Frontal cortex (tissue), 4 donors: ENCODE results near the gene XIAP. TPM values are rescaled to one million over a fixed set of nuclear protein-coding genes. Genes with fewer than 3 reads are reported as not detected.
"Not testable (repeated sequence)": the region's sequence is repeated elsewhere in the genome, so short reads cannot be mapped to it uniquely, and the experiment has no call there.

Source experiments
- DNase-seq, 2 donors: peaks; one replicate each; pipeline ENCODE4 v3.0.0; 2012; ENCODE audit warnings: low spot score in 2 of 2
- FAIRE-seq: peaks from 2 replicates; lab custom pipeline; 2012; peaks lifted over from hg19 to GRCh38; lab: Jason Lieb, UNC
- total RNA-seq: library from RNA; depleted of rRNA; stranded (reverse); fragments of >200 nt; gene quantifications from one replicate; pipeline ENCODE4 v1.2.3, GENCODE V29; 2014
- donor health status: control.
- donor health status: control.
- donor health status: control.

XIAP gene
- total RNA-seq, 1 donor from 2014 or later, result 77.5 TPM

GRCh38 chrX:123871309-123871708, 11.5 kb downstream of the XIAP start:
- DNase-seq, result no peak
- no peak for FAIRE-seq

- DNase-seq, result no peak
- FAIRE-seq, result no peak
Measured at GRCh38 chrX:123873956-123874355, 14.1 kb downstream of the XIAP start.

DNA sequence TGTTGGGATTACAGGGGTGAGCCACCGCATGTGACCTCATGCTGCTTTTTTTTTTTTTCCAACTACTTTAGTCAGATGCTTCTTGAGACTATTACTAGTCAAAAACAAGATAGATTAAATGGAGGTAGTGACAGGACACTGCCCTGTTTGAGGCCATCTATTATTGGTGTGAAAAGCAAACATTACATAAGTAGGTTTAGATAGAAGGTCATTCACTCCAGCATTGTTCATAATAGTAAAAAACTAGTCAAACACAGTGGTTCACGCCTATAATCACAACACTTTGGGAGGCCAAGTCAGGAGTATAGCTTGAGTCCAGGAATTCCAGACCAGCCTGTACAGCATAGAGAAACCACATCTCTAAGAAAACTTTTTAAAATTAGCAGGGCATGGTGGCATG, 16.3 kb downstream of the XIAP start:
- no peak for FAIRE-seq
- no peak for DNase-seq

GRCh38 chrX:123876844-123877243, 17.0 kb downstream of the XIAP start:
- FAIRE-seq, result no peak
- no peak for DNase-seq

GRCh38 chrX:123878252-123878721, 18.4 kb downstream of the XIAP start:
- FAIRE-seq, result no peak

GRCh38 chrX:123881330-123881729, 21.5 kb downstream of the XIAP start:
- DNase-seq (no peak), FAIRE-seq (no peak)

More at GRCh38 chrX:123878252-123878721, 18.4 kb downstream of the XIAP start:
- no peak for DNase-seq

GRCh38 chrX:123882391-123882790, 22.5 kb downstream of the XIAP start:
- FAIRE-seq (no peak), DNase-seq (no peak)

- DNase-seq, result peak in 1 of 2 donors; percentile 24
- FAIRE-seq, result peak; percentile 84
Measured at GRCh38 chrX:123884809-123885408, 25.1 kb downstream of the XIAP start.

DNA sequence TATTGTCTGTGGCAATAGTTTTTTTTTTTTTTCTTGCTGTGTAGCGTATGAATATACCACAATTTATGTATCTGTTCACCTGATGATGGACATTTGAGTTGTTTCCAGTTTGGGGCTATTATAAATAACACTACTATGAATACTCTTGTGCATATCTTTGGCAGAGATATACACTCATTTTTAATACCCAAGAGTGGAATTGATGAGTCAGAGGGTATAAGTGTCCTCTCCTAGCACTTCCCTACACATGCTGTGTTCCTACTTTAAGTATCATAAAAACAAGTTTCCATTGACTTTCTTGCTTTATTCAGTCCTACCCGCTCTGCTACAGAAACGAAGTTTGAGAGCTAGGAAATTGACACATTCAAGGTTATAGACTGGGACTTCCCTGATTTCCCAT, 39.8 kb downstream of the XIAP start:
- FAIRE-seq (no peak), DNase-seq (no peak)

GRCh38 chrX:123903261-123903660, 43.4 kb downstream of the XIAP start:
- not testable (repeated sequence) for DNase-seq, FAIRE-seq

- no peak for DNase-seq
- no peak for FAIRE-seq
Measured at GRCh38 chrX:123905332-123905731, 45.5 kb downstream of the XIAP start.

GRCh38 chrX:123906557-123907316, 46.9 kb downstream of the XIAP start:
- no peak for DNase-seq
- FAIRE-seq, result no peak

DNA sequence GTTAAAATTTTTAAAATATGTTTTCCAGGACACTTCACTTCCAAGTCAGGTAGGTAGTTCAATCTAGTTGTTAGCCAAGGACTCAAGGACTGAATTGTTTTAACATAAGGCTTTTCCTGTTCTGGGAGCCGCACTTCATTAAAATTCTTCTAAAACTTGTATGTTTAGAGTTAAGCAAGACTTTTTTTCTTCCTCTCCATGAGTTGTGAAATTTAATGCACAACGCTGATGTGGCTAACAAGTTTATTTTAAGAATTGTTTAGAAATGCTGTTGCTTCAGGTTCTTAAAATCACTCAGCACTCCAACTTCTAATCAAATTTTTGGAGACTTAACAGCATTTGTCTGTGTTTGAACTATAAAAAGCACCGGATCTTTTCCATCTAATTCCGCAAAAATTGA, 49.7 kb downstream of the XIAP start:
- no peak for DNase-seq
- no peak for FAIRE-seq

GRCh38 chrX:123917069-123917468, 57.2 kb downstream of the XIAP start:
- DNase-seq, result no peak
- no peak for FAIRE-seq

DNA sequence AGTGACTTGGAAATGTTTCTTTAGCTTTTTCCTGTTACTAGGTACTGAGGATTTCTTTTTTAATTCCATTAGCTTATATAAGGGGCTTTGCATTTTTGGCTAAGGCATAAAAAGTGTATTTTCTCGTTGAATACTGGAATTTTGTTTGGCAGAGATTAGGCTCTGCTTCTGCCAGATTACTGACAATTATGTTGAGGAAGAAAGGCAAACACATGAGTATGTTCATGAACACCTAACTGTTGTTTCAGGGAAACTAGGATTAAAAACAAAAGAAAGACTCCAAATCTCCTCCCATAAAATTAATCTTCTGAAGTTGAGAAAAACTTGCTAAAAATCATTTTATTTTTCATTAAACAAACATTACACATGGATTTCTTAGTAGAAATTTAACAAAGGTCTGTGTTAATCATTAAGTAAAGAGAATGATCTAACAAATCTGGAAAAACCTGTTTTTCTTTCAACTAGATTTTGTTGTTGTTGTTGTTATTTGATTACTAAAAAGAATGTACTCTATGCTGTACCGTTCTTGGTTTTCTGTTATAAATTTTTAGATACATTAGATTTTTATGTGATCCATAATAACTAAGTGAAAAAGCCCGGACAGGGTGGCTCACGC, 58.4 kb downstream of the XIAP start:
- FAIRE-seq, result no peak
- no peak for DNase-seq

DNA sequence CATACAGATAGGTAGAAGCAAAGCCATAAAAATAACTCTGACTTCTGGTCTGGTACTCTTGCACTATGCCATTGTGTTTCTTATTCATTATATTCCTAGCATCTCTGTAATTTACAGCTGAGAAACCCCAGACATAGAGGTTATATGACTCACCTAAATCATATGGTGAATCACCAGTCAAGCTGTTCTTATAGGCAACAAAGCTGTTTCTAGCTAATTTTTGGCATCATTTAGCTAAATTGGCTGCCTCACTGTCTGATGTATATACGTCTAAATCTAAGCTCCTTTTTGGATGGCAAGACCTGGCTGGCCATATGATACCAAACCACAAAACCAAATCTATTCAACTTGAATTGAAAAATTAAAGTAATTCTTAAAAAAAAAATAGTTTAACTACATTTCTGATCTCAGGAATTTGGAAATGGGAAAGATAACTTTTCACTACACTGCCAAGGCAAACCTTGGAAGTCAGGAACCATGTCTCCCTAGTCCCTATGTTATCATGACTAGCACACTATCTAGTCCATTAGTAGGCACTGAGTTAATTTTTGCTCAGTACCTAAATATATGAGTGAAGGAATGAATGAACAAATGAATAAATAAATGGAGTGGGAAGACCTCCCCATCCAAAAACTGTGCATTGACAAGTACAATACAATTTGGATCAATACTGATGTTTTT, 60.4 kb downstream of the XIAP start:
- DNase-seq, result no peak
- FAIRE-seq, result no peak

DNA sequence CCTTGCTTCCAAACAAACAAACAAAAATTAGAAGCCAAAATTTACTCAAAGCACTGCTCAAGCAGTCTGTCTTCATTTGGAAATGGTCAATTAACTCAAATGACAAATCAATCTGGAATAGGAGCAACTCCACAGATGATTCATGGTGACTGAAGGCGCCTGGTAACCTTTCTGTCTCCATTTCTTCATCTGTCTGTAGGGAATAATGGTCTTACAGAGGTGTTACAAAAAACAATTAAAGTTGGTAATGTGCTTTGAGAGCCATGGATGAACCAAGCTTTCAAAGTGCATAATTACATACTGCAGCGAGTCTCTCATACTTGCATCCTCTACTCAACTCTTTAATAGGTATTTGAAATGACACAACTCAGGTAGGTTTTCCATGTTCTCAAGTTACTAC, 63.4 kb downstream of the XIAP start:
- FAIRE-seq (no peak), DNase-seq (no peak)

DNA sequence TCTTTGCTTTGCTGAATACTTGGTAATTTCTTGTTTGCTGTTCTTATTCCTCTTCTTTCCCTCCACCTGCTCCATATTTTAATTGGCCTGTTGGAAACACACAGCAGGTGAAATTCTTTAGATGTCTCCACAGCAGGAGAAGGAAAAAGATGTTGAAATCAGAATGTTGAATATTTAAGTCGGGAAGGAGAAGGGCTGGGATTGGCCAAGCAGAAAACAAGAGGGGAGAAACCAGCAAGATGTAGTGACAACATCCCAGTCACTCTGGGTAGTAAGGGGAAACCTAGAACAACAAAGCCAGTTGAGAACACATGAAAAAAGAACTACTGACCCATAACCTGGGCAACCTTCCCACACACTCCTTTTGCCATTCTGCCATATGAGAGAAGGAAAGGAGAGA, 64.3 kb downstream of the XIAP start:
- no peak for FAIRE-seq

DNA sequence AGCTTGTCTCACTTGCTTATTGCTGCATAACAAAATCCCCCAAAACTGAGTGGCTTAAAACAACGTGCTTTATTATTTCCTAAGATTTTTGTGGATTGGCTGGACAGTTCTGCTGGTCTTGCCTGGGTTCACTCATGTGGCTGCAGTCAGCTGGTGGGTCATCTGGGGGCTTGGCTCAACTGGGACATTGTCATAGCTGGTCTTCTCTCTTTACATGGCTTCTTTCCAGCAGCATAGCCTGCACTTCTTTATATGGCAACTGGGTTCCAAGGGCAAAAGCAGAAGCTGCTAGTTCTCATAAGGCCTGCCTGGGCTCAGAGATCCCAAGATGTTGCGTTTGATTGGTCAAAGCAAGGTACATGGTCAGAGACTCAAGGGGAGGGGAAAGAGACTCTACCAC, 68.0 kb downstream of the XIAP start:
- FAIRE-seq, result no peak

More for the DNA sequence above, 64.3 kb downstream of the XIAP start:
- DNase-seq, result no peak

GRCh38 chrX:123932055-123932454, 72.2 kb downstream of the XIAP start:
- DNase-seq, FAIRE-seq: not testable (repeated sequence)

More for the DNA sequence above, 68.0 kb downstream of the XIAP start:
- no peak for DNase-seq
